Astrocyte (in vitro differentiated cells and primary cell): Measurements from ENCODE around the gene HAPLN2. TPM values are rescaled to one million over a fixed set of nuclear protein-coding genes. Genes with fewer than 3 reads are reported as not detected.

Source experiments
- DNase-seq: peaks from one replicate; pipeline ENCODE4 v3.0.0-alpha.2; 2010; ENCODE audit warnings: low read depth
- FAIRE-seq: peaks from 2 replicates; lab custom pipeline; 2011; peaks lifted over from hg19 to GRCh38; lab: Jason Lieb, UNC
- H2AFZ ChIP-seq: 2 replicates; pipeline ENCODE4 v1.6.0; 2012; ENCODE audit warnings: low read depth, low read length, inconsistent platforms
- H3K27ac ChIP-seq: 2 replicates; pipeline ENCODE4 v1.5.1; 2011; ENCODE audit warnings: low read depth, low read length, inconsistent platforms
- H3K27me3 ChIP-seq: 2 replicates; pipeline ENCODE4 v1.6.0; 2011; ENCODE audit warnings: low read length, inconsistent platforms; ENCODE audit not compliant: insufficient read depth
- H3K36me3 ChIP-seq: 2 replicates; pipeline ENCODE4 v1.5.1; 2011; ENCODE audit warnings: low read length, inconsistent platforms; ENCODE audit not compliant: insufficient read depth
- H3K4me1 ChIP-seq: 2 replicates; pipeline ENCODE4 v1.5.1; 2011; ENCODE audit warnings: low read length, inconsistent platforms; ENCODE audit not compliant: insufficient read depth
- H3K4me2 ChIP-seq: 2 replicates; pipeline ENCODE4 v1.6.0; 2012; ENCODE audit warnings: low read length, inconsistent platforms
- H3K4me3 ChIP-seq: 2 replicates; pipeline ENCODE4 v1.5.1; 2011; ENCODE audit warnings: low read depth, mild to moderate bottlenecking, low read length, inconsistent platforms; ENCODE audit not compliant: insufficient read depth
- H3K79me2 ChIP-seq: 2 replicates; pipeline ENCODE4 v1.6.0; 2012; ENCODE audit warnings: mild to moderate bottlenecking, low read length, inconsistent platforms; ENCODE audit not compliant: insufficient read depth
- H3K9ac ChIP-seq: 2 replicates; pipeline ENCODE4 v1.6.0; 2012; ENCODE audit warnings: mild to moderate bottlenecking, low read length, inconsistent platforms
- H3K9me3 ChIP-seq: 2 replicates; pipeline ENCODE4 v1.5.1; 2012; ENCODE audit warnings: low read depth, mild to moderate bottlenecking, low read length, inconsistent platforms; ENCODE audit not compliant: insufficient read depth
- H4K20me1 ChIP-seq: 2 replicates; pipeline ENCODE4 v1.6.0; 2012; ENCODE audit warnings: low read length, inconsistent platforms; ENCODE audit not compliant: insufficient read depth
- H3K27ac Mint-ChIP-seq: one replicate; pipeline ENCODE4 v1.8.0; 2021; ENCODE audit warnings: mild to moderate bottlenecking, mixed read lengths; ENCODE audit not compliant: unreplicated experiment
- H3K27me3 Mint-ChIP-seq: one replicate; pipeline ENCODE4 v1.8.0; 2021; ENCODE audit warnings: low read depth, mixed read lengths; ENCODE audit not compliant: unreplicated experiment
- H3K36me3 Mint-ChIP-seq: one replicate; pipeline ENCODE4 v1.8.0; 2021; ENCODE audit warnings: low read depth, mixed read lengths; ENCODE audit not compliant: unreplicated experiment
- H3K4me1 Mint-ChIP-seq: one replicate; pipeline ENCODE4 v1.8.0; 2021; ENCODE audit warnings: low read depth, mixed read lengths; ENCODE audit not compliant: unreplicated experiment
- H3K4me3 Mint-ChIP-seq: one replicate; pipeline ENCODE4 v1.8.0; 2021; ENCODE audit warnings: mild to moderate bottlenecking, moderate library complexity, mixed read lengths; ENCODE audit not compliant: unreplicated experiment
- H3K9me3 Mint-ChIP-seq: one replicate; pipeline ENCODE4 v1.8.0; 2021; ENCODE audit warnings: mild to moderate bottlenecking, mixed read lengths; ENCODE audit not compliant: unreplicated experiment
- EZH2 ChIP-seq: IDR thresholded peaks from 2 replicates; pipeline ENCODE4 v1.6.1; 2012; ENCODE audit warnings: mild to moderate bottlenecking, low read length, inconsistent platforms; ENCODE audit not compliant: insufficient read depth
- total RNA-seq: library from RNA; stranded (reverse); gene quantifications from 2 replicates; pipeline ENCODE4 v1.2.1, GENCODE V29; 2021
- TF ChIP-seq, protein P1 (sequence below): IDR thresholded peaks from 2 replicates; pipeline ENCODE4 v1.5.1; 2011; ENCODE audit warnings: low read depth, mild to moderate bottlenecking, inconsistent platforms, low read length, moderate library complexity; ENCODE audit not compliant: insufficient read depth

HAPLN2 gene
- total RNA-seq, 1 donor from 2014 or later: not detected

DNA sequence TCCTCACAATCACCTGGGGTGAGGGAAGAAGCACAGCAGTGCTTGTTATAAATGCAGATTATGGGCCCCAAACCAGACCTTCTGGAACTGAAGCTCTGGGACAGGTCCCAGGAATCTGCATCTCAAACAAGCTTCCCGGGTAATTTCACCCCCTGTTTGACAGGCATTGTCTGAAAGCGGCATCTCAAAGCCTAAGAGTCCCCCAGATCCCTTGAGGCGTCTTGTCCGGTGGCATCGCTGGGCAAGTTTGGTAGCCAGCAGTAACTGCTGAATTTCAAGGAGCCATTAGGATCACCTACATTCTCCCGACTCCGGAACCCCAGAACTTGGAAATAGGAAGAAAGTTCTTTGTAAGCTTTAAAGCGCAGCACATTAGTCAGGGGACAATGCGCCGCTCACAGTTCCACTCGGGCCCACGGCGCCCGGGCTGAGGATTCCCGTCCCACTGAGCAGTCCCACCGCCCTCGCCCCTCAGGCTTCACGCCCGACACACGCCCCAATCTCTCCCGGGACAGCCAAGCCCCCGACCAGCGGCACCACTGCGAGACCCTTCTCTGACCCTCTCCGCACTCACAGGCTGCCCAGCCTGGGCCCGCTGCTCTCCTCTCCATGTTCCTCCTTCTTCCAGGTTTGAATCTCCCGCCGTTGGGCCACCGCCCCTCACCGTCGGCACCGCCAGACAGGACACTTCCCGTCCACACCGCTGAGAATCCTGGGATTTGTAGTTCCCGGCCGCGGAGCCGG, 47.1 kb upstream of the HAPLN2 start, which contains the start of gene IQGAP3:
IQGAP3 (minus strand) TSS at position 647 of the 744 bp plus-strand sequence; CDS start at position 611, 36 bp downstream.
- FAIRE-seq (no peak), DNase-seq (peak; percentile 51)
- Histone ChIP-seq H3K4me3 (peak within 1 kb of the TSS; percentile 72), H3K4me2 (peak within 1 kb of the TSS; percentile 86), H3K36me3 (peaks cover 5% of the 10 kb centered on the region), H4K20me1 (no peaks in the 10 kb centered on the region), H3K9me3 (no peaks in the 10 kb centered on the region), H3K4me1 (peaks cover 16% of the 10 kb centered on the region), H3K79me2 (peaks cover 19% of the 10 kb centered on the region), H3K27me3 (no peaks in the 10 kb centered on the region), H3K27ac (peak within 1 kb of the TSS; percentile 78), H2AFZ (peak within 1 kb of the TSS; percentile 66), H3K9ac (peak within 1 kb of the TSS; percentile 86)
- no peaks in the 10 kb centered on the region for H3K36me3 Mint-ChIP-seq
- TF ChIP-seq, protein P1, sequence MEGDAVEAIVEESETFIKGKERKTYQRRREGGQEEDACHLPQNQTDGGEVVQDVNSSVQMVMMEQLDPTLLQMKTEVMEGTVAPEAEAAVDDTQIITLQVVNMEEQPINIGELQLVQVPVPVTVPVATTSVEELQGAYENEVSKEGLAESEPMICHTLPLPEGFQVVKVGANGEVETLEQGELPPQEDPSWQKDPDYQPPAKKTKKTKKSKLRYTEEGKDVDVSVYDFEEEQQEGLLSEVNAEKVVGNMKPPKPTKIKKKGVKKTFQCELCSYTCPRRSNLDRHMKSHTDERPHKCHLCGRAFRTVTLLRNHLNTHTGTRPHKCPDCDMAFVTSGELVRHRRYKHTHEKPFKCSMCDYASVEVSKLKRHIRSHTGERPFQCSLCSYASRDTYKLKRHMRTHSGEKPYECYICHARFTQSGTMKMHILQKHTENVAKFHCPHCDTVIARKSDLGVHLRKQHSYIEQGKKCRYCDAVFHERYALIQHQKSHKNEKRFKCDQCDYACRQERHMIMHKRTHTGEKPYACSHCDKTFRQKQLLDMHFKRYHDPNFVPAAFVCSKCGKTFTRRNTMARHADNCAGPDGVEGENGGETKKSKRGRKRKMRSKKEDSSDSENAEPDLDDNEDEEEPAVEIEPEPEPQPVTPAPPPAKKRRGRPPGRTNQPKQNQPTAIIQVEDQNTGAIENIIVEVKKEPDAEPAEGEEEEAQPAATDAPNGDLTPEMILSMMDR: no peak
- no peak for TF ChIP-seq EZH2
- peak within 1 kb of the TSS; percentile 82 for H3K4me3 Mint-ChIP-seq
- peak within 1 kb of the TSS; percentile 91 for H3K27ac Mint-ChIP-seq
- peaks cover 9% of the 10 kb centered on the region for H3K27me3 Mint-ChIP-seq
- H3K4me1 Mint-ChIP-seq: peaks cover 15% of the 10 kb centered on the region
- no peaks in the 10 kb centered on the region for H3K9me3 Mint-ChIP-seq

GRCh38 chr1:156572663-156573018, 46.6 kb upstream of the HAPLN2 start:
- Histone ChIP-seq H4K20me1 (no peaks in the 10 kb centered on the region), H3K79me2 (peaks cover 19% of the 10 kb centered on the region), H3K9ac (no peak overlapping the region), H3K4me1 (peaks cover 16% of the 10 kb centered on the region), H3K36me3 (peaks cover 5% of the 10 kb centered on the region), H3K4me2 (peak overlapping the region; percentile 86), H3K4me3 (peak overlapping the region; percentile 72), H3K9me3 (no peaks in the 10 kb centered on the region), H3K27me3 (no peaks in the 10 kb centered on the region), H2AFZ (peak overlapping the region; percentile 66), H3K27ac (no peak overlapping the region)
- H3K9me3 Mint-ChIP-seq: no peaks in the 10 kb centered on the region
- no peak for TF ChIP-seq EZH2
- TF ChIP-seq, protein P1: no peak
- DNase-seq (no peak), FAIRE-seq (no peak)
- peaks cover 10% of the 10 kb centered on the region for H3K27me3 Mint-ChIP-seq
- H3K4me1 Mint-ChIP-seq: peaks cover 15% of the 10 kb centered on the region
- no peaks in the 10 kb centered on the region for H3K36me3 Mint-ChIP-seq
- peak overlapping the region; percentile 82 for H3K4me3 Mint-ChIP-seq
- H3K27ac Mint-ChIP-seq: peak overlapping the region; percentile 1
